Right cardiac atrium (tissue), 5 donors: ENCODE data around the gene PTPN11. TPM values are rescaled to one million over a fixed set of nuclear protein-coding genes. Genes with fewer than 3 reads are reported as not detected.
"Not testable (repeated sequence)": the region's sequence is repeated elsewhere in the genome, so short reads cannot be mapped to it uniquely, and the experiment has no call there.

Source experiments
- ATAC-seq, 2 donors: fragments of 200-7000 bp; cut with Tn5 transposase; one replicate each; pipeline versions ENCODE4 v1.8.0 to v1.9.1; 2020; ENCODE audit warnings: moderate library complexity in 2 of 2, mild to moderate bottlenecking in 1 of 2
- DNase-seq, 3 donors: peaks; one replicate each; pipeline ENCODE4 v3.0.0-alpha.2; 2020
- H3K27ac ChIP-seq: one replicate; pipeline ENCODE4 v1.5.1; 2013; ENCODE audit warnings: mild to moderate bottlenecking, low read length, control low read depth, moderate library complexity
- H3K27me3 ChIP-seq: one replicate; pipeline ENCODE4 v1.6.1; 2013; ENCODE audit not compliant: control insufficient read depth, insufficient read depth
- H3K4me1 ChIP-seq: one replicate; pipeline ENCODE4 v1.6.1; 2013; ENCODE audit warnings: low read length; ENCODE audit not compliant: control insufficient read depth, insufficient read depth
- H3K4me3 ChIP-seq: one replicate; pipeline ENCODE4 v1.5.1; 2013; ENCODE audit warnings: low read length, control low read depth
- H3K9me3 ChIP-seq: one replicate; pipeline ENCODE4 v1.6.1; 2013; ENCODE audit warnings: low read length; ENCODE audit not compliant: control insufficient read depth
- WGBS: extraction: QIAGEN DNeasy Blood & Tissue Kit; methylation state at CpG from one replicate; pipeline ENCODE4 v1.1.7; 2013; 5-methylcytosine and 5-hydroxymethylcytosine counted together
- intact Hi-C, 4 donors: fragments of 100-400 bp; cut with DNase I; formaldehyde crosslinking; loops; one replicate each; pipeline versions ENCODE4 v1.11.0 to v1.14.0; 2022 to 2023
- polyA plus RNA-seq: library from polyadenylated mRNA; stranded (reverse); fragments of 200-250 nt; gene quantifications from one replicate; pipeline ENCODE4 v1.2.3, GENCODE V29; 2013
- total RNA-seq, 4 donors: library from RNA; stranded (reverse); fragmentation: NEBNext Ultra II Directional; extraction: Animal tissue kit (Norgen Biotek cat#: 25700); gene quantifications; one replicate each; pipeline ENCODE4 v1.2.1, GENCODE V29; 2021
- donor health status: healthy with polysubstance abuse.
- donor health status: DM: no; HTN: yes; CAD: no.
- donor health status: DM: no; HTN: no; CAD: no.
- donor health status: DM: no; HTN: yes; CAD: no; lungs with severe emphysema.
- donor health status: DM: yes; HTN: yes; CAD: no.

PTPN11 gene
- total and polyA plus RNA-seq, 5 donors: 31.2 to 120 (median 98.2) TPM

GRCh38 chr12:112386726-112387125, 32.0 kb upstream of the PTPN11 start:
- no peaks in the 10 kb centered on the region for H3K9me3 ChIP-seq
- ATAC-seq: peak; percentile 21 to 23
- 41% methylated on average over 3 of the region's 3 CpGs for WGBS
- H3K4me1 ChIP-seq: no peaks in the 10 kb centered on the region
- no peak overlapping the region for H3K4me3 ChIP-seq
- H3K27me3 ChIP-seq: no peaks in the 10 kb centered on the region
- peak; percentile 66 to 72 (median 70) for DNase-seq
- no peak overlapping the region for H3K27ac ChIP-seq
- intact Hi-C loops: loop anchor here in 2 of 4 donors (5.0 to 10.0 kb wide), 3 partner anchors 102 to 192 kb away; no protein-coding TSS in a partner anchor

- Histone ChIP-seq H3K9me3 (no peaks in the 10 kb centered on the region), H3K4me3 (no peak overlapping the region), H3K27ac (no peak overlapping the region), H3K27me3 (no peaks in the 10 kb centered on the region), H3K4me1 (no peaks in the 10 kb centered on the region)
- no peak for DNase-seq
- ATAC-seq: no peak
- WGBS: 89% methylated on average over 4 of the region's 4 CpGs
- intact Hi-C loops: loop anchor here in 2 of 4 donors (5.0 to 10.0 kb wide), 3 partner anchors 104 to 194 kb away; no protein-coding TSS in a partner anchor
Observed at GRCh38 chr12:112389228-112389627, 29.5 kb upstream of the PTPN11 start.

GRCh38 chr12:112389922-112390654, 28.7 kb upstream of the PTPN11 start:
- intact Hi-C loops: loop anchor here in 2 of 4 donors (5.0 to 10.0 kb wide), 3 partner anchors 105 to 195 kb away; no protein-coding TSS in a partner anchor
- WGBS: 79% methylated on average over 2 of the region's 4 CpGs
- not testable (repeated sequence) for H3K27me3 ChIP-seq, ATAC-seq, H3K9me3 ChIP-seq, H3K4me3 ChIP-seq, DNase-seq, H3K4me1 ChIP-seq, H3K27ac ChIP-seq

GRCh38 chr12:112393328-112393727, 25.4 kb upstream of the PTPN11 start:
- H3K27me3 ChIP-seq: no peaks in the 10 kb centered on the region
- DNase-seq (no peak), ATAC-seq (no peak)
- no peak overlapping the region for H3K27ac ChIP-seq
- no peak overlapping the region for H3K4me3 ChIP-seq
- intact Hi-C loops: no loop called here
- no peaks in the 10 kb centered on the region for H3K9me3 ChIP-seq
- 78% methylated on average over 1 of the region's 1 CpG for WGBS
- no peaks in the 10 kb centered on the region for H3K4me1 ChIP-seq

- no peak for DNase-seq
- intact Hi-C loops: no loop called here
- WGBS: 95% methylated on average over 5 of the region's 5 CpGs
- ATAC-seq: no peak
- no peaks in the 10 kb centered on the region for H3K9me3 ChIP-seq
- no peaks in the 10 kb centered on the region for H3K4me1 ChIP-seq
- no peaks in the 10 kb centered on the region for H3K27me3 ChIP-seq
- H3K4me3 ChIP-seq: no peak overlapping the region
- H3K27ac ChIP-seq: no peak overlapping the region
Observed at GRCh38 chr12:112401054-112401453, 17.7 kb upstream of the PTPN11 start.

- 58% methylated on average over 5 of the region's 5 CpGs for WGBS
- ATAC-seq (no peak), DNase-seq (no peak)
- no peak overlapping the region for H3K4me3 ChIP-seq
- no peaks in the 10 kb centered on the region for H3K27me3 ChIP-seq
- no peaks in the 10 kb centered on the region for H3K9me3 ChIP-seq
- intact Hi-C loops: no loop called here
- no peak overlapping the region for H3K27ac ChIP-seq
- H3K4me1 ChIP-seq: no peaks in the 10 kb centered on the region
Observed at GRCh38 chr12:112401903-112402498, 16.7 kb upstream of the PTPN11 start.

GRCh38 chr12:112406519-112407488, 11.9 kb upstream of the PTPN11 start:
- DNase-seq: no peak
- WGBS: 78% methylated on average over 11 of the region's 11 CpGs
- intact Hi-C loops: no loop called here
- Histone ChIP-seq H3K9me3 (no peaks in the 10 kb centered on the region), H3K4me1 (no peaks in the 10 kb centered on the region), H3K27me3 (no peaks in the 10 kb centered on the region), H3K4me3 (no peak overlapping the region), H3K27ac (no peak overlapping the region)
- ATAC-seq: no peak

GRCh38 chr12:112407683-112408082, 11.1 kb upstream of the PTPN11 start:
- H3K4me3 ChIP-seq, H3K27ac ChIP-seq, H3K9me3 ChIP-seq, DNase-seq, H3K4me1 ChIP-seq, ATAC-seq, intact Hi-C loops, H3K27me3 ChIP-seq: not testable (repeated sequence)
- WGBS: 79% methylated on average over 6 of the region's 6 CpGs

GRCh38 chr12:112408621-112409020, 10.1 kb upstream of the PTPN11 start:
- DNase-seq (no peak), ATAC-seq (no peak)
- Histone ChIP-seq H3K4me1 (no peaks in the 10 kb centered on the region), H3K27me3 (no peaks in the 10 kb centered on the region), H3K27ac (no peak overlapping the region), H3K4me3 (peak overlapping the region; percentile 93), H3K9me3 (no peaks in the 10 kb centered on the region)
- intact Hi-C loops: no loop called here
- WGBS: 14% methylated on average over 5 of the region's 5 CpGs

- H3K4me1 ChIP-seq: no peaks in the 10 kb centered on the region
- H3K27ac ChIP-seq: peak within 1 kb of the TSS; percentile 72
- H3K27me3 ChIP-seq: no peaks in the 10 kb centered on the region
- no peaks in the 10 kb centered on the region for H3K9me3 ChIP-seq
- ATAC-seq: peak; percentile 94 to 96
- H3K4me3 ChIP-seq: peak within 1 kb of the TSS; percentile 93
- peak; percentile 69 to 84 (median 83) for DNase-seq
- 10% methylated on average over 46 of the region's 46 CpGs for WGBS
- intact Hi-C loops: no loop called here
Observed at GRCh38 chr12:112409064-112409905, 9.5 kb upstream of the PTPN11 start, which contains the start of gene RPL6. Gene RPL6 (minus strand): TSS chr12:112409605. CDS start chr12:112408656, 949 bp downstream.
